Keratinocyte (primary cell): ENCODE measurements around the gene SMAD6. TPM values are rescaled to one million over a fixed set of nuclear protein-coding genes. Genes with fewer than 3 reads are reported as not detected.

Experiments
- DNase-seq: peaks from one replicate; pipeline ENCODE4 v3.0.0-alpha.2; 2011; ENCODE audit warnings: low read depth, missing footprints, low spot score
- FAIRE-seq: peaks from 2 replicates; lab custom pipeline; 2011; peaks lifted over from hg19 to GRCh38; lab: Jason Lieb, UNC
- H2AFZ ChIP-seq: 2 replicates; pipeline ENCODE4 v1.6.0; 2012; ENCODE audit warnings: low read length, control low read depth, inconsistent platforms; ENCODE audit not compliant: control insufficient read depth
- H3K27ac ChIP-seq: 2 replicates; pipeline ENCODE4 v1.5.1; 2011; ENCODE audit warnings: low read length; ENCODE audit not compliant: control insufficient read depth, insufficient read depth
- H3K27me3 ChIP-seq: 3 replicates; pipeline ENCODE4 v1.6.0; 2011; ENCODE audit warnings: low read length; ENCODE audit not compliant: control insufficient read depth, insufficient read depth; ENCODE audit errors: extremely low read depth
- H3K36me3 ChIP-seq, 2 experiments: 2 replicates in 1 of 2; 3 replicates in 1 of 2; pipeline ENCODE4 v1.5.1; 2011; ENCODE audit warnings: low read length in 2 of 2, mild to moderate bottlenecking in 1 of 2; ENCODE audit not compliant: control insufficient read depth in 2 of 2, insufficient read depth in 2 of 2; ENCODE audit errors: extremely low read depth in 1 of 2
- H3K4me1 ChIP-seq: 3 replicates; pipeline ENCODE4 v1.5.1; 2011; ENCODE audit warnings: low read length; ENCODE audit not compliant: control insufficient read depth, insufficient read depth; ENCODE audit errors: extremely low read depth
- H3K4me2 ChIP-seq: 3 replicates; pipeline ENCODE4 v1.6.0; 2011; ENCODE audit warnings: low read depth, low read length; ENCODE audit not compliant: control insufficient read depth, insufficient read depth; ENCODE audit errors: extremely low read depth
- H3K4me3 ChIP-seq, 3 experiments: fragments of 200-600 bp in 1 of 3; sonication (generic) in 1 of 3; 2 replicates in 2 of 3; 3 replicates in 1 of 3; pipeline ENCODE4 v1.5.1; 2011 to 2016; ENCODE audit warnings: low read length in 3 of 3, mild to moderate bottlenecking in 3 of 3, control low read depth in 2 of 3, inconsistent platforms in 1 of 3, low read depth in 1 of 3, mixed read lengths in 1 of 3, mixed run types in 1 of 3, moderate library complexity in 1 of 3; ENCODE audit not compliant: control insufficient read depth in 2 of 3, insufficient read depth in 2 of 3; ENCODE audit errors: extremely low read depth in 1 of 3
- H3K79me2 ChIP-seq: 2 replicates; pipeline ENCODE4 v1.6.0; 2012; ENCODE audit warnings: low read length; ENCODE audit not compliant: control insufficient read depth, insufficient read depth
- H3K9ac ChIP-seq: 3 replicates; pipeline ENCODE4 v1.6.0; 2011; ENCODE audit warnings: low read length; ENCODE audit not compliant: control insufficient read depth, insufficient read depth; ENCODE audit errors: extremely low read depth
- H3K9me1 ChIP-seq: 3 replicates; pipeline ENCODE4 v1.6.0; 2011; ENCODE audit warnings: low read length; ENCODE audit not compliant: control insufficient read depth, insufficient read depth; ENCODE audit errors: extremely low read depth
- H3K9me3 ChIP-seq: 2 replicates; pipeline ENCODE4 v1.5.1; 2012; ENCODE audit warnings: low read depth, low read length; ENCODE audit not compliant: control insufficient read depth
- H4K20me1 ChIP-seq: 3 replicates; pipeline ENCODE4 v1.6.0; 2011; ENCODE audit warnings: low read length; ENCODE audit not compliant: control insufficient read depth, insufficient read depth; ENCODE audit errors: extremely low read depth
- EZH2 ChIP-seq: IDR thresholded peaks from one replicate; pipeline ENCODE4 v1.6.1; 2012; ENCODE audit warnings: inconsistent platforms, mild to moderate bottlenecking, low read length, moderate library complexity
- dilution Hi-C: fragments of 300-500 bp; cut with MboI; formaldehyde crosslinking; loops from one replicate; pipeline ENCODE4 v1.7.0; 2020; ENCODE audit warnings: low sequenced_read_pairs; ENCODE audit not compliant: extremely low pct_ligation_motif_present
- polyA plus RNA-seq, 5 experiments: library from polyadenylated mRNA; depleted of rRNA in 3 of 5; stranded (reverse) in 3 of 5; stranded (forward) in 1 of 5; unstranded in 1 of 5; fragments of >200 nt; gene quantifications; 1 replicate in 1 of 5; 2 replicates in 3 of 5; 3 replicates in 1 of 5; pipeline versions ENCODE4 v1.2.1 to v1.2.3, GENCODE V29; 2011 to 2012; ENCODE audit warnings: missing spikeins in 2 of 5, low read depth in 1 of 5, low replicate concordance in 1 of 5
- TF ChIP-seq, protein P1 (sequence below), 3 experiments: IDR thresholded peaks in 1 of 3; conservative IDR thresholded peaks in 1 of 3; optimal IDR thresholded peaks in 1 of 3; 2 replicates in 2 of 3; 3 replicates in 1 of 3; pipeline versions ENCODE3 to v1.5.1; 2011; ENCODE audit warnings: low read length in 3 of 3, mild to moderate bottlenecking in 3 of 3, moderate library complexity in 2 of 3, control low read depth in 1 of 3, inconsistent platforms in 1 of 3; ENCODE audit not compliant: insufficient read depth in 2 of 3; ENCODE audit errors: extremely low read depth in 1 of 3

Gene SMAD6
- polyA plus RNA-seq, 1 donor (not counting 4 experiments of a cell fraction or from before 2014, with no cell fraction given) = 0.03 TPM

DNA sequence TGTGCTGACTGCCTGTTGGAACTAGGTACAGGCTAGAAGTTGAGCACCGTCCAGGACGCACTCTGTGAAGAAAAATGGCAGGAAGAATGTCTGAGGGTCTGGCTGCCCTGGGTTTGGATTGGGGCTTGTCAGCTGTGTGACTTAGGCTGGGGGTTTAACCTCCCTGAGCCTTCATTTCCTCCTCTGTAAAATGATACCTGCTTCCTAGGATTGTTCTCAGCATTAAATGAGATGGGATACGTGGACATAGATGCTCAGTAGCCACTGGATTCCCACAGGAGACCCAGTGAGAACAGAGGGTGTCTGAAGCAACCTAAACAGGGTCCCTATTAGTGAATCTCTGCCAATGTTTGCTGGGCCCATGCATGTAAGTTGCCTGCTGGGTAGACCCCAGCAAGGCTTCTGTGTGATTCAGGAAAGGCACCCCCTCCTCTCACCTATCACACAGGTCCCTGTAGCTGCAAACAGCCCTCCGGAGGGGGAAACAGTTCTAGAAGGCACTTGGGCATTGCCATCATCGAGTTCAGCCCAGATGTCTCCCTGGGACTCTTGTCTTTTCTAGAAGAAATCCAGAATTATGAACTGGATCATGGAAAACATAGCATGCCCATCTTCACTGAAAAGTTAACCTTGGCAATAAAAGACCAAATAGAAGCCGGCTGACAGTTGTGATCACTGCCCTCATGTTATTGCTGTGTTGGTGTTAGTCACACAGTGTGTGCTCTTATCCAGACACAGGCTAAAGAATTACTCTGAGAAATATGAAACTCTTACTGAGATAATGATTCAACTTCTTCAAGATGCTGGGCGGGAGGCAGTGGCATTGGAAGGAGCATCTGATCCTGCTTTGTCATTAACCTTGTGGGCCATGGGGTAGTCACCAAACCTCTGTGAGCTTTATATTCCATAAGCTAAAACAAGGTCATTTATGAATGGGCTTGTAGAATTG, 64.5 kb downstream of the SMAD6 start:
- Histone ChIP-seq H3K9ac (no peak overlapping the region), H3K27me3 (peaks cover 20% of the 10 kb centered on the region), H2AFZ (no peak overlapping the region), H4K20me1 (peaks cover under 1% of the 10 kb centered on the region), H3K79me2 (no peaks in the 10 kb centered on the region), H3K9me3 (no peaks in the 10 kb centered on the region), H3K4me3 (peak overlapping the region in 1 of 3 experiments; percentile 7), H3K4me1 (peaks cover 36% of the 10 kb centered on the region), H3K27ac (no peak overlapping the region), H3K36me3 (no peaks in the 10 kb centered on the region), H3K9me1 (no peaks in the 10 kb centered on the region), H3K4me2 (peak overlapping the region; percentile 76)
- TF ChIP-seq, protein P1, sequence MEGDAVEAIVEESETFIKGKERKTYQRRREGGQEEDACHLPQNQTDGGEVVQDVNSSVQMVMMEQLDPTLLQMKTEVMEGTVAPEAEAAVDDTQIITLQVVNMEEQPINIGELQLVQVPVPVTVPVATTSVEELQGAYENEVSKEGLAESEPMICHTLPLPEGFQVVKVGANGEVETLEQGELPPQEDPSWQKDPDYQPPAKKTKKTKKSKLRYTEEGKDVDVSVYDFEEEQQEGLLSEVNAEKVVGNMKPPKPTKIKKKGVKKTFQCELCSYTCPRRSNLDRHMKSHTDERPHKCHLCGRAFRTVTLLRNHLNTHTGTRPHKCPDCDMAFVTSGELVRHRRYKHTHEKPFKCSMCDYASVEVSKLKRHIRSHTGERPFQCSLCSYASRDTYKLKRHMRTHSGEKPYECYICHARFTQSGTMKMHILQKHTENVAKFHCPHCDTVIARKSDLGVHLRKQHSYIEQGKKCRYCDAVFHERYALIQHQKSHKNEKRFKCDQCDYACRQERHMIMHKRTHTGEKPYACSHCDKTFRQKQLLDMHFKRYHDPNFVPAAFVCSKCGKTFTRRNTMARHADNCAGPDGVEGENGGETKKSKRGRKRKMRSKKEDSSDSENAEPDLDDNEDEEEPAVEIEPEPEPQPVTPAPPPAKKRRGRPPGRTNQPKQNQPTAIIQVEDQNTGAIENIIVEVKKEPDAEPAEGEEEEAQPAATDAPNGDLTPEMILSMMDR (optimal IDR thresholded peaks at IDR 0.05 in 1 of 3, IDR thresholded peaks at IDR 0.05 in 1 of 3, conservative IDR thresholded peaks at IDR 0.05 in 1 of 3; ENCODE audit: extremely low read depth in 1 of 3, insufficient read depth in 2 of 3, low read length in 3 of 3) = no peak
- TF ChIP-seq EZH2 = no peak
- dilution Hi-C loops = no loop called here
- DNase-seq (no peak), FAIRE-seq (peak; percentile 44)

DNA sequence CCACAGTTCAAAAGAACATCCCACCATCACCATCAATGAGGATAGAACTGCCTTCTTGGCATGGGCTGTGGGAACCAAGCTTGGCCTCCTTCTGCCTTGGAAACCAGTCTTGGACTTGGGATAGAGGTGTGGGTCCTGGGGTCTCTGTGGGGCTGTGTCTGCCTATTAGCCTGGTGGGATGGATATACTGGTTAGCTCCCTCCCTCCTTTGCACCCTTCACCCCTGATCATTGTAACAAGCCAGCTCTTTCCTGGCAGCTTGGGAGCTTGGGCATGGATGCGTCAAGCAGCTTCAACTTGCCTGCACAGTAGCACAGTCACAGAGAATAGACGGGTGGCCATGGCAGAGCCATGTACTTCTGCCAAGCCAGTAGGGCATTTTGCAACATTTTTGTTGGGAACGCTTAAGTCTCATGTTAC, 65.2 kb downstream of the SMAD6 start:
- peaks cover 19% of the 10 kb centered on the region for H3K27me3 ChIP-seq
- H2AFZ ChIP-seq = no peak overlapping the region
- H3K27ac ChIP-seq = no peak overlapping the region
- H4K20me1 ChIP-seq = no peaks in the 10 kb centered on the region
- no peak overlapping the region for H3K4me2 ChIP-seq
- TF ChIP-seq, protein P1 (optimal IDR thresholded peaks at IDR 0.05 in 1 of 3, IDR thresholded peaks at IDR 0.05 in 1 of 3, conservative IDR thresholded peaks at IDR 0.05 in 1 of 3; ENCODE audit: extremely low read depth in 1 of 3, insufficient read depth in 2 of 3, low read length in 3 of 3) = no peak
- no peak for TF ChIP-seq EZH2
- no peaks in the 10 kb centered on the region for H3K36me3 ChIP-seq
- no peak for DNase-seq
- no peak overlapping the region for H3K4me3 ChIP-seq
- peaks cover 30% of the 10 kb centered on the region for H3K4me1 ChIP-seq
- dilution Hi-C loops = no loop called here
- no peak for FAIRE-seq
- no peak overlapping the region for H3K9ac ChIP-seq
- no peaks in the 10 kb centered on the region for H3K9me1 ChIP-seq
- no peaks in the 10 kb centered on the region for H3K79me2 ChIP-seq
- no peaks in the 10 kb centered on the region for H3K9me3 ChIP-seq
